Thymus (tissue), 11 donors: ENCODE measurements around the gene CBLN3. TPM values are rescaled to one million over a fixed set of nuclear protein-coding genes. Genes with fewer than 3 reads are reported as not detected.

Experiments
- DNase-seq, 9 donors: peaks; one replicate each; pipeline ENCODE4 v3.0.0-alpha.2; 2013; ENCODE audit warnings: low spot score in 9 of 9, low read depth in 6 of 9, missing footprints in 1 of 9
- H3K27ac ChIP-seq, 2 donors: one replicate each; pipeline ENCODE4 v1.5.1; 2013; ENCODE audit warnings: control low read depth in 1 of 2, low read depth in 1 of 2, low read length in 1 of 2, mild to moderate bottlenecking in 1 of 2, moderate library complexity in 1 of 2
- H3K27me3 ChIP-seq, 2 donors: one replicate each; pipeline ENCODE4 v1.5.1; 2013; ENCODE audit warnings: low read length in 1 of 2; ENCODE audit not compliant: control insufficient read depth in 2 of 2, insufficient read depth in 1 of 2
- H3K36me3 ChIP-seq, 2 donors: one replicate each; pipeline ENCODE4 v1.5.1; 2013; ENCODE audit warnings: low read length in 1 of 2, mild to moderate bottlenecking in 1 of 2, moderate library complexity in 1 of 2; ENCODE audit not compliant: control insufficient read depth in 2 of 2, insufficient read depth in 2 of 2
- H3K4me1 ChIP-seq, 2 donors: one replicate each; pipeline ENCODE4 v1.5.1; 2013; ENCODE audit warnings: low read length in 2 of 2; ENCODE audit not compliant: control insufficient read depth in 2 of 2, insufficient read depth in 2 of 2
- H3K4me3 ChIP-seq, 2 donors: one replicate each; pipeline ENCODE4 v1.5.1; 2013; ENCODE audit warnings: low read length in 2 of 2, control low read depth in 1 of 2, mild to moderate bottlenecking in 1 of 2
- H3K9me3 ChIP-seq, 2 donors: one replicate each; pipeline ENCODE4 v1.5.1; 2013; ENCODE audit warnings: low read length in 1 of 2, mild to moderate bottlenecking in 1 of 2; ENCODE audit not compliant: control insufficient read depth in 2 of 2, insufficient read depth in 1 of 2
- WGBS: extraction: QIAGEN DNeasy Blood & Tissue Kit; methylation state at CpG from one replicate; pipeline ENCODE4 v1.1.7; 2013; 5-methylcytosine and 5-hydroxymethylcytosine counted together
- polyA plus RNA-seq: library from polyadenylated mRNA; stranded (reverse); fragments of 200-250 nt; gene quantifications from one replicate; pipeline ENCODE4 v1.2.3, GENCODE V29; 2013
- total RNA-seq: library from RNA; stranded (reverse); fragments of 120-200 nt; gene quantifications from one replicate; pipeline ENCODE4 v1.2.4, GENCODE V29; 2013
- donor health status: healthy.

CBLN3 gene
- total and polyA plus RNA-seq, 2 donors, result 2.8 to 9.5 TPM

GRCh38 chr14:24441904-24442239 lies 12.4 kb upstream of the CBLN3 start:
- peak overlapping the region; percentile 87 to 95 for H3K4me3 ChIP-seq
- WGBS, result 6% methylated on average over 12 of the region's 12 CpGs
- peak overlapping the region; percentile 99 for H3K27ac ChIP-seq
- H3K4me1 ChIP-seq, result peaks cover 19 to 25% of the 10 kb centered on the region in 2 donors
- DNase-seq, result no peak
- peaks cover 31 to 41% of the 10 kb centered on the region in 2 donors for H3K36me3 ChIP-seq
- no peaks in the 10 kb centered on the region for H3K9me3 ChIP-seq
- no peaks in the 10 kb centered on the region for H3K27me3 ChIP-seq

- Histone ChIP-seq H3K4me1 (peaks cover 20 to 29% of the 10 kb centered on the region in 2 donors), H3K4me3 (peak overlapping the region; percentile 87 to 95), H3K36me3 (peaks cover 32 to 45% of the 10 kb centered on the region in 2 donors), H3K9me3 (no peaks in the 10 kb centered on the region), H3K27me3 (no peaks in the 10 kb centered on the region), H3K27ac (peak overlapping the region in 1 of 2 donors; percentile 99)
- DNase-seq, result no peak
- WGBS, result 57% methylated on average over 5 of the region's 5 CpGs
Measured at GRCh38 chr14:24441485-24441884, 12.0 kb upstream of the CBLN3 start.

GRCh38 chr14:24440606-24441399 lies 11.3 kb upstream of the CBLN3 start:
- H3K36me3 ChIP-seq, result peaks cover 39 to 51% of the 10 kb centered on the region in 2 donors
- no peak for DNase-seq
- H3K27ac ChIP-seq, result no peak overlapping the region
- 97% methylated on average over 8 of the region's 8 CpGs for WGBS
- no peak overlapping the region for H3K4me3 ChIP-seq
- H3K9me3 ChIP-seq, result no peaks in the 10 kb centered on the region
- H3K27me3 ChIP-seq, result no peaks in the 10 kb centered on the region
- H3K4me1 ChIP-seq, result peaks cover 20 to 34% of the 10 kb centered on the region in 2 donors

- WGBS, result 91% methylated on average over 15 of the region's 15 CpGs
- peaks cover 20 to 34% of the 10 kb centered on the region in 2 donors for H3K4me1 ChIP-seq
- no peak for DNase-seq
- no peak overlapping the region for H3K4me3 ChIP-seq
- H3K27ac ChIP-seq, result no peak overlapping the region
- H3K27me3 ChIP-seq, result no peaks in the 10 kb centered on the region
- no peaks in the 10 kb centered on the region for H3K9me3 ChIP-seq
- H3K36me3 ChIP-seq, result peaks cover 42 to 57% of the 10 kb centered on the region in 2 donors
Measured at GRCh38 chr14:24439830-24440605, 10.6 kb upstream of the CBLN3 start.

- Histone ChIP-seq H3K36me3 (peaks cover 45 to 63% of the 10 kb centered on the region in 2 donors), H3K27ac (no peak overlapping the region), H3K4me3 (no peak overlapping the region), H3K27me3 (no peaks in the 10 kb centered on the region), H3K4me1 (peaks cover 20 to 34% of the 10 kb centered on the region in 2 donors), H3K9me3 (no peaks in the 10 kb centered on the region)
- no peak for DNase-seq
- WGBS, result 94% methylated on average over 1 of the region's 1 CpG
Measured at GRCh38 chr14:24439257-24439656, 9.8 kb upstream of the CBLN3 start.

- peak overlapping the region in 1 of 2 donors; percentile 97 for H3K27ac ChIP-seq
Measured at GRCh38 chr14:24438223-24439097, 9.0 kb upstream of the CBLN3 start.

GRCh38 chr14:24437736-24438067 lies 8.2 kb upstream of the CBLN3 start:
- peak overlapping the region; percentile 82 to 97 for H3K27ac ChIP-seq
- 62% methylated on average over 2 of the region's 2 CpGs for WGBS
- H3K36me3 ChIP-seq, result peaks cover 50 to 75% of the 10 kb centered on the region in 2 donors
- H3K4me1 ChIP-seq, result peaks cover 20 to 29% of the 10 kb centered on the region in 2 donors
- H3K27me3 ChIP-seq, result no peaks in the 10 kb centered on the region
- H3K9me3 ChIP-seq, result no peaks in the 10 kb centered on the region
- no peak for DNase-seq
- H3K4me3 ChIP-seq, result no peak overlapping the region

More at GRCh38 chr14:24438223-24439097, 9.0 kb upstream of the CBLN3 start:
- Histone ChIP-seq H3K4me1 (peaks cover 20 to 32% of the 10 kb centered on the region in 2 donors), H3K4me3 (no peak overlapping the region), H3K27me3 (no peaks in the 10 kb centered on the region), H3K36me3 (peaks cover 45 to 69% of the 10 kb centered on the region in 2 donors), H3K9me3 (no peaks in the 10 kb centered on the region)
- 83% methylated on average over 9 of the region's 9 CpGs for WGBS
- no peak for DNase-seq

GRCh38 chr14:24437020-24437735 lies 7.7 kb upstream of the CBLN3 start:
- peak overlapping the region in 1 of 2 donors; percentile 8 for H3K4me3 ChIP-seq
- H3K4me1 ChIP-seq, result peaks cover 20 to 32% of the 10 kb centered on the region in 2 donors
- peaks cover 55 to 80% of the 10 kb centered on the region in 2 donors for H3K36me3 ChIP-seq

More at GRCh38 chr14:24437020-24437735, 7.7 kb upstream of the CBLN3 start:
- Histone ChIP-seq H3K27me3 (no peaks in the 10 kb centered on the region), H3K9me3 (no peaks in the 10 kb centered on the region), H3K27ac (peak overlapping the region; percentile 82 to 97)
- WGBS, result 70% methylated on average over 12 of the region's 12 CpGs
- peak in 3 of 9 donors; percentile 64 to 85 (median 70) for DNase-seq
